ENCODE data around the gene AMBRA1. TPM values are rescaled to one million over a fixed set of nuclear protein-coding genes. Genes with fewer than 3 reads are reported as not detected.

AMBRA1 gene
- total and polyA plus RNA-seq, 12 donors = 5.2 to 23.3 (median 16.0) TPM

- Histone ChIP-seq H3K27ac (no peak overlapping the region), H3K4me3 (no peak overlapping the region), H3K36me3 (peaks cover 0 to 89% (median 19%) of the 10 kb centered on the region in 9 donors), H3K4me1 (peaks cover 0 to 9% (median 0%) of the 10 kb centered on the region in 9 donors), H3K27me3 (no peaks in the 10 kb centered on the region), H3K9me3 (no peaks in the 10 kb centered on the region)
- DNase-seq (no peak), ATAC-seq (no peak)
- no peak for TF ChIP-seq CTCF (IDR thresholded peaks at IDR 0.05)
- intact Hi-C loops (cut with DNase I) = no loop called here
- WGBS, 2 donors = 95 to 96% methylated on average over 22 of the region's 22 CpGs
These were observed 39.7 kb upstream of the AMBRA1 start for GRCh38 chr11:46633291-46634217.

- TF ChIP-seq CTCF (IDR thresholded peaks at IDR 0.05) = no peak
- WGBS, 2 donors = 93 to 94% methylated on average over 1 of the region's 1 CpG
- DNase-seq (no peak), ATAC-seq (no peak)
- Histone ChIP-seq H3K9me3 (no peaks in the 10 kb centered on the region), H3K36me3 (peaks cover 0 to 90% (median 11%) of the 10 kb centered on the region in 9 donors), H3K4me3 (no peak overlapping the region), H3K27me3 (no peaks in the 10 kb centered on the region), H3K27ac (no peak overlapping the region), H3K4me1 (peaks cover 0 to 7% (median 0%) of the 10 kb centered on the region in 9 donors)
- intact Hi-C loops (cut with DNase I) = no loop called here
These were observed 38.7 kb upstream of the AMBRA1 start for GRCh38 chr11:46632502-46632901.

GRCh38 chr11:46631676-46632075, 37.9 kb upstream of the AMBRA1 start:
- H3K4me1 ChIP-seq = peaks cover 0 to 7% (median 0%) of the 10 kb centered on the region in 9 donors
- no peak overlapping the region for H3K27ac ChIP-seq
- H3K27me3 ChIP-seq = no peaks in the 10 kb centered on the region
- DNase-seq = no peak
- H3K9me3 ChIP-seq = no peaks in the 10 kb centered on the region
- H3K36me3 ChIP-seq = peaks cover 0 to 90% (median 11%) of the 10 kb centered on the region in 9 donors
- ATAC-seq = no peak
- H3K4me3 ChIP-seq = no peak overlapping the region
- intact Hi-C loops (cut with DNase I) = no loop called here
- TF ChIP-seq CTCF (IDR thresholded peaks at IDR 0.05) = no peak
- WGBS, 2 donors = 92 to 95% methylated on average over 2 of the region's 2 CpGs

GRCh38 chr11:46630237-46630636, 36.4 kb upstream of the AMBRA1 start:
- no peak overlapping the region for H3K27ac ChIP-seq
- no peak for ATAC-seq

More at GRCh38 chr11:46630237-46630636, 36.4 kb upstream of the AMBRA1 start:
- intact Hi-C loops (cut with DNase I) = no loop called here
- peaks cover 0 to 7% (median 0%) of the 10 kb centered on the region in 9 donors for H3K4me1 ChIP-seq
- no peak overlapping the region for H3K4me3 ChIP-seq
- no peaks in the 10 kb centered on the region for H3K27me3 ChIP-seq
- no peak for DNase-seq
- H3K9me3 ChIP-seq = no peaks in the 10 kb centered on the region
- H3K36me3 ChIP-seq = peaks cover 0 to 90% (median 13%) of the 10 kb centered on the region in 9 donors
- TF ChIP-seq CTCF (IDR thresholded peaks at IDR 0.05) = no peak
- 96 to 100% methylated on average over 1 of the region's 1 CpG for WGBS, 2 donors
